Right atrium auricular region (tissue), 2 donors: Measurements from ENCODE around the gene CEACAM8. TPM values are rescaled to one million over a fixed set of nuclear protein-coding genes. Genes with fewer than 3 reads are reported as not detected.
"Not testable (repeated sequence)": the region's sequence is repeated elsewhere in the genome, so short reads cannot be mapped to it uniquely, and the experiment has no call there.

Source experiments
- DNase-seq: peaks from one replicate; pipeline ENCODE4 v3.0.0-alpha.2; 2019; ENCODE audit warnings: low spot score
- H3K27ac ChIP-seq, 2 donors: fragments of 200-600 bp; sonication (generic); 1 replicate in 1 of 2; 2 replicates in 1 of 2; pipeline ENCODE4 v1.5.1; 2016 to 2019
- H3K27me3 ChIP-seq, 2 donors: fragments of 200-600 bp; sonication (generic); one replicate each; pipeline versions ENCODE4 v1.5.1 to v1.6.0; 2017 to 2019
- H3K36me3 ChIP-seq: fragments of 200-600 bp; sonication (generic); one replicate; pipeline ENCODE4 v1.5.1; 2016
- H3K4me1 ChIP-seq, 2 donors: fragments of 200-600 bp; sonication (generic); one replicate each; pipeline versions ENCODE4 v1.5.1 to v1.6.0; 2017 to 2019
- H3K4me3 ChIP-seq, 2 donors: fragments of 200-600 bp; sonication (generic); 1 replicate in 1 of 2; 2 replicates in 1 of 2; pipeline ENCODE4 v1.5.1; 2017 to 2019; ENCODE audit warnings: mild to moderate bottlenecking in 1 of 2, moderate library complexity in 1 of 2
- H3K9me3 ChIP-seq, 2 donors: fragments of 200-600 bp; sonication (generic); one replicate each; pipeline ENCODE4 v1.5.1; 2019
- total RNA-seq, 2 donors: library from RNA; depleted of rRNA; stranded (reverse); fragments of >200 nt; gene quantifications; one replicate each; pipeline ENCODE4 v1.1.0, GENCODE V29; 2016
- TF ChIP-seq, protein P1 (sequence below), 2 donors: fragments of 200-600 bp; sonication (generic); IDR thresholded peaks; one replicate each; pipeline ENCODE4 v1.5.1; 2019; ENCODE audit warnings: antibody characterized with exemption in 2 of 2

CEACAM8 gene
- not detected for total RNA-seq

GRCh38 chr19:42594617-42595489 lies at the start of gene CEACAM8:
TSS of gene CEACAM8 (minus strand) at chr19:42594924. CDS start at chr19:42594828, 96 bp downstream.
- H3K27ac ChIP-seq: no peak within 1 kb of the TSS
- TF ChIP-seq, protein P1, sequence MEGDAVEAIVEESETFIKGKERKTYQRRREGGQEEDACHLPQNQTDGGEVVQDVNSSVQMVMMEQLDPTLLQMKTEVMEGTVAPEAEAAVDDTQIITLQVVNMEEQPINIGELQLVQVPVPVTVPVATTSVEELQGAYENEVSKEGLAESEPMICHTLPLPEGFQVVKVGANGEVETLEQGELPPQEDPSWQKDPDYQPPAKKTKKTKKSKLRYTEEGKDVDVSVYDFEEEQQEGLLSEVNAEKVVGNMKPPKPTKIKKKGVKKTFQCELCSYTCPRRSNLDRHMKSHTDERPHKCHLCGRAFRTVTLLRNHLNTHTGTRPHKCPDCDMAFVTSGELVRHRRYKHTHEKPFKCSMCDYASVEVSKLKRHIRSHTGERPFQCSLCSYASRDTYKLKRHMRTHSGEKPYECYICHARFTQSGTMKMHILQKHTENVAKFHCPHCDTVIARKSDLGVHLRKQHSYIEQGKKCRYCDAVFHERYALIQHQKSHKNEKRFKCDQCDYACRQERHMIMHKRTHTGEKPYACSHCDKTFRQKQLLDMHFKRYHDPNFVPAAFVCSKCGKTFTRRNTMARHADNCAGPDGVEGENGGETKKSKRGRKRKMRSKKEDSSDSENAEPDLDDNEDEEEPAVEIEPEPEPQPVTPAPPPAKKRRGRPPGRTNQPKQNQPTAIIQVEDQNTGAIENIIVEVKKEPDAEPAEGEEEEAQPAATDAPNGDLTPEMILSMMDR (IDR thresholded peaks at IDR 0.05): no peak
- H3K9me3 ChIP-seq: no peaks in the 10 kb centered on the region
- no peaks in the 10 kb centered on the region for H3K4me1 ChIP-seq
- H3K36me3 ChIP-seq: no peaks in the 10 kb centered on the region
- H3K27me3 ChIP-seq: no peaks in the 10 kb centered on the region
- H3K4me3 ChIP-seq: no peak within 1 kb of the TSS
- DNase-seq: no peak

GRCh38 chr19:42639324-42640092 lies 44.8 kb upstream of the CEACAM8 start:
- H3K27me3 ChIP-seq, H3K36me3 ChIP-seq, H3K9me3 ChIP-seq, H3K4me3 ChIP-seq, H3K4me1 ChIP-seq, DNase-seq, H3K27ac ChIP-seq: not testable (repeated sequence)

DNA sequence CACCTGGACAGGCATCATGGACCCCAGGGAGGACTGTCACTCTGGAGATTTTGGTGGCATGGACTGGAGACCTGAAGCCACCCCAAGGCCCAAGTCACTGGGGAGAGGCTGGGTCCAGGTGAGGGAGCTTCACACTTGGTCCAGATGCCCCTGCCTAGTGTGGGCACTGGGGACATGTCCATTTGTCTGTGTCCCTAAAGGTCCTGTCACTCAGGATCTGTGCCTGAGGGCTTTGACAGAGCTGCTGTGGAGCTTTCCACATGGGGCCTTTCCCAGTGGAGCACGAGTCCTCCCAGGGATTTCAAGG lies 40.5 kb upstream of the CEACAM8 start:
- DNase-seq: no peak
- TF ChIP-seq, protein P1 (IDR thresholded peaks at IDR 0.05): no peak
- H3K9me3 ChIP-seq: no peaks in the 10 kb centered on the region

DNA sequence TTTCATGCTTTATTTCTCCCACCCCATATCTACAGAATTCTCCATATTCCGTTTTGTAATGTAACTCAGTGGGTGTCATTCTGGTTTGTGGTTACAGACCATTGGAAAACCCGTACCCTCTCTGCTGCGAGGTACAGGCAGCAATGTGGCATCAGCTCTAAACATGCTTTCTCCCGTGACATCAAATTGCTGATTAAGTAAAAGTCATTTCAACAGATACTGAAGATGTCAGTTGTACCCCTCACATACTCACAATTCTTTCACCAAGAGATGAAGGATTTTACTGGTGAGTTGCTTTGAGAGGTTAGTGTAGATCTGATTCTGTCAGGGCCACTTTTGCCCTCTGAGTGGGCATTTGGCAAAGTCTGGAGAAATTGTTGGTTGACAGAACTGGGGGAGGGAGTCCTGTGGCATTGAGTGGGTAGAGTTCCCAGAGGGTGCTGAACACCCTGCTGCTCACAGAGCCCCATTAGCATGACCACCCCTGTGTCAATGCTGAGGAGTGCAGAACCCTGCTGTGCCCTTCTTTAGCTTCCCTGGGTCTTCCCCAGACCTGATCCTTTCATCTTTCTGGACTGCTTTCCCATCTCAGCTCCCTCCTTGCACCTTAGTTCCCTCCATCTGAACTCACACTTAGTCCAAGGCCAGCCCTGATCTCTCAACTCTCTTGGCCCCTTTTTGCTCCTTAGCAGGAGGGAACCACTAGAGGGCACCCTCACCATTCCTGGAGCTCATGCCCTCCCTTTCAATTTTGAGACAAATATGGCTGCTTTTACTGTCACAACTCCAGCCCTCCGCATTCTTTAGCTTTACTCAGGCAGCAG lies 39.9 kb upstream of the CEACAM8 start:
- Histone ChIP-seq H3K27ac (no peak overlapping the region), H3K4me3 (no peak overlapping the region)
- TF ChIP-seq, protein P1 (IDR thresholded peaks at IDR 0.05): peak in 1 of 2 donors; percentile 50

More for the DNA sequence above, 40.5 kb upstream of the CEACAM8 start:
- no peaks in the 10 kb centered on the region for H3K4me1 ChIP-seq
- no peak overlapping the region for H3K27ac ChIP-seq
- H3K27me3 ChIP-seq: no peaks in the 10 kb centered on the region
- no peaks in the 10 kb centered on the region for H3K36me3 ChIP-seq
- no peak overlapping the region for H3K4me3 ChIP-seq

DNA sequence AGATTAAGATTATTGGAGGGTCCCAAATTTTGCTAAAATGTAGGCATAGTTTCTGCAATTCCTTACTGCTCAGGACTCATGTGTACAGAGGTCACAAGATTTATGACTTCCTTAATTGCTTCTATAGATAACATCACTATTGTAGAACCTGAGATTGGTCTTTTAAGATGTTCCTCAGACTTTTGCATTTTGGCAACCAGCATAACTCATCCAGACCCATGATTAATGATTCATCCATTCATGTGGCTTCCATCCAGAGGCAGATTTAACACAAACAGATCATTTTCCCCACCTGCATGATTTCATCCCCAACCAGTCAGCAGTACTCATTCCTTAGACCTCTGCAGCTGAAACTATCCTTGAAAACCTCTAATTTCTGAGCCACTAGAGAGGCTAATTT lies 34.5 kb upstream of the CEACAM8 start:
- TF ChIP-seq, protein P1 (IDR thresholded peaks at IDR 0.05): no peak
- Histone ChIP-seq H3K4me1 (no peaks in the 10 kb centered on the region), H3K4me3 (no peak overlapping the region), H3K27ac (no peak overlapping the region), H3K36me3 (no peaks in the 10 kb centered on the region), H3K9me3 (no peaks in the 10 kb centered on the region), H3K27me3 (no peaks in the 10 kb centered on the region)
- no peak for DNase-seq

More for the DNA sequence above, 39.9 kb upstream of the CEACAM8 start:
- Histone ChIP-seq H3K36me3 (no peaks in the 10 kb centered on the region), H3K4me1 (no peaks in the 10 kb centered on the region), H3K27me3 (no peaks in the 10 kb centered on the region), H3K9me3 (no peaks in the 10 kb centered on the region)
- no peak for DNase-seq
